ENCODE results near the gene DUSP14. TPM values are rescaled to one million over a fixed set of nuclear protein-coding genes. Genes with fewer than 3 reads are reported as not detected.

DUSP14 gene
- total RNA-seq, 1 experiment from 2014 or later: 56.2 TPM

- BruUV-seq (replicated peaks): no TSS peak
- no peak for ATAC-seq
- no peak overlapping the region for H2AFZ ChIP-seq (ENCODE audit: low read length)
- CTCF ChIA-PET: no interaction called here
- POLR2A ChIA-PET (ENCODE audit: unreplicated experiment): no interaction called here
- intact Hi-C loops (cut with micrococcal nuclease): no loop called here
- H3K79me2 ChIP-seq (ENCODE audit: low read length): no peaks in the 10 kb centered on the region
- DNase-seq: no peak
- H3K36me3 ChIP-seq (ENCODE audit: low read depth, low read length): no peaks in the 10 kb centered on the region; the same call in 1 of the 2 replicates
- no peaks in the 10 kb centered on the region for H3K9me2 ChIP-seq (replicated peaks; ENCODE audit: low read length)
- H3K27me3 ChIP-seq (ENCODE audit: low read length): no peaks in the 10 kb centered on the region
- no peaks in the 10 kb centered on the region for H4K20me1 ChIP-seq (ENCODE audit: low read length)
- H3K9ac ChIP-seq (ENCODE audit: low read length): no peak overlapping the region
- TF ChIP-seq EZH2phosphoT487 (IDR thresholded peaks at IDR 0.05; ENCODE audit: borderline replicate concordance, low read length) (no peak), CTCF (conservative IDR thresholded peaks at IDR 0.05; ENCODE audit: low read depth, low read length) (no peak), EZH2 (IDR thresholded peaks at IDR 0.05; ENCODE audit: low read length, unreplicated experiment) (no peak)
- no peak overlapping the region for H3K4me3 ChIP-seq (ENCODE audit: low read length)
- H3K27ac ChIP-seq (ENCODE audit: low read length): no peak overlapping the region
- H3K4me2 ChIP-seq (ENCODE audit: low read length): no peak overlapping the region
- H3K4me1 ChIP-seq (ENCODE audit: insufficient read depth, low read length): no peaks in the 10 kb centered on the region
- no peaks in the 10 kb centered on the region for H3K9me3 ChIP-seq (ENCODE audit: low read length)
- no peaks in the 10 kb centered on the region for H3F3A ChIP-seq (ENCODE audit: low read length, unreplicated experiment)
Observed at GRCh38 chr17:37520174-37520573, 30.5 kb downstream of the DUSP14 start.

- ATAC-seq (no peak), DNase-seq (no peak)
- BruUV-seq (replicated peaks): no TSS peak
- H3K9me3 ChIP-seq (ENCODE audit: low read length): no peaks in the 10 kb centered on the region
- H3K4me1 ChIP-seq (ENCODE audit: insufficient read depth, low read length): no peaks in the 10 kb centered on the region
- H3K4me3 ChIP-seq (ENCODE audit: low read length): no peak overlapping the region
- no peaks in the 10 kb centered on the region for H3K27me3 ChIP-seq (ENCODE audit: low read length)
- ChIA-PET POLR2A (ENCODE audit: unreplicated experiment) (interaction anchor here (0.6 kb wide), 1 partner anchor 30 kb away, joined by 3 read pairs; no protein-coding TSS in a partner anchor), CTCF (no interaction called here)
- intact Hi-C loops (cut with micrococcal nuclease): no loop called here
- no peak overlapping the region for H2AFZ ChIP-seq (ENCODE audit: low read length)
- H3K79me2 ChIP-seq (ENCODE audit: low read length): no peaks in the 10 kb centered on the region
- no peak overlapping the region for H3K27ac ChIP-seq (ENCODE audit: low read length)
- H3K9ac ChIP-seq (ENCODE audit: low read length): no peak overlapping the region
- no peak overlapping the region for H3K4me2 ChIP-seq (ENCODE audit: low read length)
- no peaks in the 10 kb centered on the region for H4K20me1 ChIP-seq (ENCODE audit: low read length)
- no peaks in the 10 kb centered on the region for H3F3A ChIP-seq (ENCODE audit: low read length, unreplicated experiment)
- no peaks in the 10 kb centered on the region for H3K9me2 ChIP-seq (replicated peaks; ENCODE audit: low read length)
- TF ChIP-seq EZH2phosphoT487 (IDR thresholded peaks at IDR 0.05; ENCODE audit: borderline replicate concordance, low read length) (no peak), EZH2 (IDR thresholded peaks at IDR 0.05; ENCODE audit: low read length, unreplicated experiment) (no peak), CTCF (conservative IDR thresholded peaks at IDR 0.05; ENCODE audit: low read depth, low read length) (no peak)
- no peaks in the 10 kb centered on the region; the same call in 1 of the 2 replicates for H3K36me3 ChIP-seq (ENCODE audit: low read depth, low read length)
Observed at GRCh38 chr17:37521821-37522220, 32.1 kb downstream of the DUSP14 start.

- Histone ChIP-seq H3K36me3 (ENCODE audit: low read depth, low read length) (no peaks in the 10 kb centered on the region), H3K4me1 (ENCODE audit: insufficient read depth, low read length) (no peaks in the 10 kb centered on the region), H3K27me3 (ENCODE audit: low read length) (no peaks in the 10 kb centered on the region), H3K9me3 (ENCODE audit: low read length) (no peaks in the 10 kb centered on the region), H3K79me2 (ENCODE audit: low read length) (no peaks in the 10 kb centered on the region), H3K9me2 (replicated peaks; ENCODE audit: low read length) (no peaks in the 10 kb centered on the region), H3F3A (ENCODE audit: low read length, unreplicated experiment) (no peaks in the 10 kb centered on the region), H3K9ac (ENCODE audit: low read length) (no peak overlapping the region), H3K27ac (ENCODE audit: low read length) (no peak overlapping the region), H2AFZ (ENCODE audit: low read length) (no peak overlapping the region), H4K20me1 (ENCODE audit: low read length) (no peaks in the 10 kb centered on the region), H3K4me2 (ENCODE audit: low read length) (no peak overlapping the region), H3K4me3 (ENCODE audit: low read length) (no peak overlapping the region)
- CTCF ChIA-PET: interaction anchor here (0.5 kb wide), 1 partner anchor 293 kb away, joined by 3 read pairs; no protein-coding TSS in a partner anchor
- DNase-seq: no peak
- BruUV-seq (replicated peaks): no TSS peak
- POLR2A ChIA-PET (ENCODE audit: unreplicated experiment): no interaction called here
- no peak for ATAC-seq
- no peak for TF ChIP-seq EZH2 (IDR thresholded peaks at IDR 0.05; ENCODE audit: low read length, unreplicated experiment)
- no peak for TF ChIP-seq CTCF (conservative IDR thresholded peaks at IDR 0.05; ENCODE audit: low read depth, low read length)
- TF ChIP-seq EZH2phosphoT487 (IDR thresholded peaks at IDR 0.05; ENCODE audit: borderline replicate concordance, low read length): no peak
- intact Hi-C loops (cut with micrococcal nuclease): no loop called here
Observed at GRCh38 chr17:37523715-37524219, 34.1 kb downstream of the DUSP14 start.

All from PC-3 (cell line).